22Rv1 (cell line): ENCODE results near the gene NSMCE3.

Experiments used
- ZFX ChIP-seq: fragments of 450-650 bp; IDR thresholded peaks from 2 replicates; pipeline ENCODE4 v1.6.1; 2017; ENCODE audit warnings: antibody characterized with exemption, borderline replicate concordance
- TF ChIP-seq, protein P1 (sequence below): fragments of 450-650 bp; IDR thresholded peaks from 2 replicates; pipeline ENCODE4 v1.5.1; 2017; ENCODE audit warnings: mild to moderate bottlenecking

DNA sequence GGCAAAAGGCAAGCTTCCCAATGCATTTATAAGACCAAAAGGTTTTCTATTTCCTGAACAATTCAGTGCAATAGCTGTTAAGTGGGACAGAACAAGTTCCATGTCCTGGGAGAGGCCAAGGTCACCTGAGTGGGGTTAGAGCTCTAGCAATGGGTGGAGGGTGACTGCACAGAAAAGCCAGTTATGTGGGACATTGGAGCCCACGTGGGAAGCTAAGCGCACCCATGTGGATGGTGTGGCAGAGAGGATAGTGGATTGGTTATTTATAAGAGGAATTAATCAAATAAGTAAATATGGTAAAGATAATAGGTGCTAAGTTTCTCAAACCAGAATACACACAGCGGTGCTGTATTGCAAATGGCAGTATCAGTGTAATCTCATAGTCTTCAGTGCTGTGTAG lies 6.3 kb downstream of the NSMCE3 start:
- TF ChIP-seq, protein P1, sequence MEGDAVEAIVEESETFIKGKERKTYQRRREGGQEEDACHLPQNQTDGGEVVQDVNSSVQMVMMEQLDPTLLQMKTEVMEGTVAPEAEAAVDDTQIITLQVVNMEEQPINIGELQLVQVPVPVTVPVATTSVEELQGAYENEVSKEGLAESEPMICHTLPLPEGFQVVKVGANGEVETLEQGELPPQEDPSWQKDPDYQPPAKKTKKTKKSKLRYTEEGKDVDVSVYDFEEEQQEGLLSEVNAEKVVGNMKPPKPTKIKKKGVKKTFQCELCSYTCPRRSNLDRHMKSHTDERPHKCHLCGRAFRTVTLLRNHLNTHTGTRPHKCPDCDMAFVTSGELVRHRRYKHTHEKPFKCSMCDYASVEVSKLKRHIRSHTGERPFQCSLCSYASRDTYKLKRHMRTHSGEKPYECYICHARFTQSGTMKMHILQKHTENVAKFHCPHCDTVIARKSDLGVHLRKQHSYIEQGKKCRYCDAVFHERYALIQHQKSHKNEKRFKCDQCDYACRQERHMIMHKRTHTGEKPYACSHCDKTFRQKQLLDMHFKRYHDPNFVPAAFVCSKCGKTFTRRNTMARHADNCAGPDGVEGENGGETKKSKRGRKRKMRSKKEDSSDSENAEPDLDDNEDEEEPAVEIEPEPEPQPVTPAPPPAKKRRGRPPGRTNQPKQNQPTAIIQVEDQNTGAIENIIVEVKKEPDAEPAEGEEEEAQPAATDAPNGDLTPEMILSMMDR, result no peak
- no peak for TF ChIP-seq ZFX
